GM19397 (cell line): ENCODE measurements around the gene DOCK2.

Experiments used
- ATAC-seq: cut with Tn5 transposase; IDR thresholded peaks from one replicate; pipeline ENCODE4 v1.9.1; 2021; ENCODE audit warnings: mild to moderate bottlenecking, moderate library complexity; ENCODE audit not compliant: unreplicated experiment

Gene DOCK2

GRCh38 chr5:170012622-170013021 lies 375.5 kb downstream of the DOCK2 start:
- ATAC-seq, result no peak

GRCh38 chr5:170020423-170020822 lies 383.3 kb downstream of the DOCK2 start:
- ATAC-seq, result no peak

GRCh38 chr5:170021506-170021905 lies 384.4 kb downstream of the DOCK2 start:
- no peak for ATAC-seq

- ATAC-seq, result no peak
Observed at GRCh38 chr5:170025853-170026252, 388.8 kb downstream of the DOCK2 start.

- no peak for ATAC-seq
Observed at GRCh38 chr5:170028124-170028523, 391.0 kb downstream of the DOCK2 start.

GRCh38 chr5:170034231-170034630 lies 397.2 kb downstream of the DOCK2 start:
- no peak for ATAC-seq

GRCh38 chr5:170038241-170038640 lies 401.2 kb downstream of the DOCK2 start:
- no peak for ATAC-seq

GRCh38 chr5:170039830-170040229 lies 402.8 kb downstream of the DOCK2 start:
- ATAC-seq, result no peak

GRCh38 chr5:170046241-170046640 lies 409.2 kb downstream of the DOCK2 start:
- no peak for ATAC-seq

- no peak for ATAC-seq
Observed at GRCh38 chr5:170049713-170050112, 412.6 kb downstream of the DOCK2 start.

- no peak for ATAC-seq
Observed at GRCh38 chr5:170053896-170054295, 416.8 kb downstream of the DOCK2 start.

GRCh38 chr5:170055606-170056005 lies 418.5 kb downstream of the DOCK2 start:
- no peak for ATAC-seq

GRCh38 chr5:170056561-170057267 lies 419.6 kb downstream of the DOCK2 start:
- ATAC-seq, result no peak

GRCh38 chr5:170057311-170057710 lies 420.2 kb downstream of the DOCK2 start:
- ATAC-seq, result no peak

- ATAC-seq, result no peak
Observed at GRCh38 chr5:170059221-170059620, 422.1 kb downstream of the DOCK2 start.

GRCh38 chr5:170067152-170067551 lies 430.1 kb downstream of the DOCK2 start:
- ATAC-seq, result no peak

- ATAC-seq, result no peak
Observed at GRCh38 chr5:170067574-170068170, 430.6 kb downstream of the DOCK2 start.

GRCh38 chr5:170069512-170069911 lies 432.4 kb downstream of the DOCK2 start:
- no peak for ATAC-seq

- no peak for ATAC-seq
Observed at GRCh38 chr5:170070556-170071412, 433.7 kb downstream of the DOCK2 start.

GRCh38 chr5:170071748-170072147 lies 434.7 kb downstream of the DOCK2 start:
- ATAC-seq, result no peak

- no peak for ATAC-seq
Observed at GRCh38 chr5:170075696-170076095, 438.6 kb downstream of the DOCK2 start.

- ATAC-seq, result no peak
Observed at GRCh38 chr5:170076211-170076610, 439.1 kb downstream of the DOCK2 start.
